Measurements from ENCODE around the gene GARIN5B.

GARIN5B gene

GRCh38 chr19:55354698-55355212, 8.3 kb downstream of the GARIN5B start, which contains the start of gene COX6B2:
COX6B2 (minus strand) TSS chr19:55354719; CDS start chr19:55354521, 198 bp downstream.
- no peaks in the 10 kb centered on the region for H3K27me3 ChIP-seq (ENCODE audit: control insufficient read depth, insufficient read depth, low read length)
- no peaks in the 10 kb centered on the region for H3K9me3 ChIP-seq (ENCODE audit: control insufficient read depth, low read length)
- H2AFZ ChIP-seq = peak within 1 kb of the TSS; percentile 60
- H3K9ac ChIP-seq = no peak within 1 kb of the TSS
- no peak for TF ChIP-seq CTCF (IDR thresholded peaks at IDR 0.05)
- H3K27ac ChIP-seq = no peak within 1 kb of the TSS
- no peaks in the 10 kb centered on the region for H3K36me3 ChIP-seq (ENCODE audit: control insufficient read depth, insufficient read depth, low read length)
- H3K4me3 ChIP-seq (ENCODE audit: low read depth, low read length) = peak within 1 kb of the TSS; percentile 46
- no peaks in the 10 kb centered on the region for H3K4me1 ChIP-seq
- H3K4me2 ChIP-seq (ENCODE audit: low read length) = peak within 1 kb of the TSS; percentile 68
- H3K79me2 ChIP-seq = no peaks in the 10 kb centered on the region

GRCh38 chr19:55353803-55354697, 9.0 kb downstream of the GARIN5B start:
- H3K27ac ChIP-seq = no peak overlapping the region

GRCh38 chr19:55353356-55353802, 9.7 kb downstream of the GARIN5B start:
- H2AFZ ChIP-seq = peak overlapping the region; percentile 60
- no peaks in the 10 kb centered on the region for H3K4me1 ChIP-seq
- H3K36me3 ChIP-seq (ENCODE audit: control insufficient read depth, insufficient read depth, low read length) = no peaks in the 10 kb centered on the region
- TF ChIP-seq CTCF (IDR thresholded peaks at IDR 0.05) = no peak
- no peaks in the 10 kb centered on the region for H3K27me3 ChIP-seq (ENCODE audit: control insufficient read depth, insufficient read depth, low read length)
- H3K27ac ChIP-seq = no peak overlapping the region
- no peaks in the 10 kb centered on the region for H3K9me3 ChIP-seq (ENCODE audit: control insufficient read depth, low read length)
- H3K9ac ChIP-seq = no peak overlapping the region
- peak overlapping the region; percentile 46 for H3K4me3 ChIP-seq (ENCODE audit: low read depth, low read length)
- H3K79me2 ChIP-seq = no peaks in the 10 kb centered on the region
- H3K4me2 ChIP-seq (ENCODE audit: low read length) = peak overlapping the region; percentile 68

More at GRCh38 chr19:55353803-55354697, 9.0 kb downstream of the GARIN5B start:
- Histone ChIP-seq H3K4me3 (ENCODE audit: low read depth, low read length) (peak overlapping the region; percentile 46), H3K36me3 (ENCODE audit: control insufficient read depth, insufficient read depth, low read length) (no peaks in the 10 kb centered on the region), H3K4me2 (ENCODE audit: low read length) (peak overlapping the region; percentile 68), H3K9me3 (ENCODE audit: control insufficient read depth, low read length) (no peaks in the 10 kb centered on the region), H3K27me3 (ENCODE audit: control insufficient read depth, insufficient read depth, low read length) (no peaks in the 10 kb centered on the region), H3K9ac (no peak overlapping the region), H3K79me2 (no peaks in the 10 kb centered on the region), H2AFZ (peak overlapping the region; percentile 60), H3K4me1 (no peaks in the 10 kb centered on the region)
- no peak for TF ChIP-seq CTCF (IDR thresholded peaks at IDR 0.05)

- Histone ChIP-seq H3K27me3 (ENCODE audit: control insufficient read depth, insufficient read depth, low read length) (no peaks in the 10 kb centered on the region), H3K27ac (no peak overlapping the region), H3K9me3 (ENCODE audit: control insufficient read depth, low read length) (no peaks in the 10 kb centered on the region), H2AFZ (no peak overlapping the region), H3K36me3 (ENCODE audit: control insufficient read depth, insufficient read depth, low read length) (no peaks in the 10 kb centered on the region), H3K79me2 (no peaks in the 10 kb centered on the region), H3K4me3 (ENCODE audit: low read depth, low read length) (no peak overlapping the region), H3K4me2 (ENCODE audit: low read length) (no peak overlapping the region), H3K9ac (no peak overlapping the region), H3K4me1 (no peaks in the 10 kb centered on the region)
- TF ChIP-seq CTCF (IDR thresholded peaks at IDR 0.05) = no peak
Observed at GRCh38 chr19:55352549-55353145, 10.4 kb downstream of the GARIN5B start.
